Measurements from ENCODE around the gene ST6GALNAC4.

ST6GALNAC4 gene

DNA sequence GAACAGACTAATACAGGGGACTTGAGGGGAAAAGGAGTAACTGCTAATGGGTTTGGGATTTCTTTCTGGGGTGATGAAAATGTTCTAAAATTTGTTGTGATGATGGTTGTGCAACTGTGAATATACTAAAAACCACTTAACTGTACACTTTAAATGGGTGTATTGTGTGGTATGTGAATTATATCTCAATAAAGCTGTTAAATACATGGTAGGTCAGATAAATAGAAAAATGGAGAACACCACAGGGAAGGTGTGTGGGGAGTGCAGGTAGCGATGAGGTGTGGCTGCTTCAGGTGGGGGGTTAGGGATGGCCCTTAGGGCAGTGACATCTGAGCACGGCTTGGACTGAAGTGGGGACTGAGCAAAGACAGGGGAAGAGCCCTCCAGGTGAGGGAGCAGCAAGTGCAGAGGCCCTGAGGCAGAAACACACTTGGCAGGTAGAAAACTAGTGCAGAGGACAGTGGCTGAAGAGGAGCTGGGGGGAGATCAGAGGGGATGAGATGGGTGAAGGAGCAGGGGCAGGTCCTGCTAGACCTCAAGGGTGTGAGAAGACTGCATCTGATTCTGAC lies 43.1 kb upstream of the ST6GALNAC4 start:
- peak overlapping the region; percentile 86 for H4K91ac ChIP-seq (ENCODE audit: low read depth, low read length, poor library complexity)
- H3K9ac ChIP-seq (ENCODE audit: low read depth, low read length, poor library complexity): peak overlapping the region; percentile 38
- no peak overlapping the region for H3K4me3 ChIP-seq (ENCODE audit: low read length in 2 of 2)
- H2BK12ac ChIP-seq (ENCODE audit: low read length): no peak overlapping the region
- no peak overlapping the region for H2BK120ac ChIP-seq (ENCODE audit: low read depth, low read length)
- H3K18ac ChIP-seq (ENCODE audit: low read length): peak overlapping the region; percentile 90
- peaks cover 13% of the 10 kb centered on the region for H3K79me1 ChIP-seq (ENCODE audit: low read depth, low read length)
- peak overlapping the region; percentile 42 for H2BK5ac ChIP-seq (ENCODE audit: low read length)
- H3K27me3 ChIP-seq (ENCODE audit: control insufficient read depth in 3 of 3, insufficient read depth in 3 of 3, low read depth in 1 of 3, low read length in 3 of 3): no peaks in the 10 kb centered on the region
- no peak overlapping the region for H3K14ac ChIP-seq (ENCODE audit: low read length)
- H3K4me2 ChIP-seq (ENCODE audit: insufficient read depth, low read length, poor library complexity, severe bottlenecking): no peak overlapping the region
- peak overlapping the region; percentile 60 for H3K27ac ChIP-seq (replicated peaks; ENCODE audit: low read length)
- no peak overlapping the region for H3K4ac ChIP-seq (ENCODE audit: low read length)
- WGBS, 2 donors (ENCODE audit: extremely low coverage in 2 of 2, insufficient read length in 2 of 2, insufficient replicate concordance in 1 of 2): no CpG with 5 or more reads among the region's 2 CpGs
- peaks cover 5 to 17% of the 10 kb centered on the region in 2 donors for H3K4me1 ChIP-seq (ENCODE audit: control insufficient read depth in 2 of 2, insufficient read depth in 1 of 2, low read depth in 1 of 2, low read length in 2 of 2)
- DNase-seq (ENCODE audit: low spot score): no peak
- no peaks in the 10 kb centered on the region for H3K36me3 ChIP-seq (replicated peaks in 1 of 2; ENCODE audit: control insufficient read depth in 2 of 2, insufficient read depth in 2 of 2, low read length in 2 of 2)
- H4K8ac ChIP-seq (ENCODE audit: low read depth, low read length): no peak overlapping the region
- H3K23ac ChIP-seq (ENCODE audit: low read depth, low read length, poor library complexity): peak overlapping the region; percentile 34
- H2AK5ac ChIP-seq (ENCODE audit: low read depth, low read length): peak overlapping the region; percentile 71
- H2AFZ ChIP-seq (ENCODE audit: low read length): no peak overlapping the region
- H2BK15ac ChIP-seq (ENCODE audit: low read length): no peak overlapping the region
- H3K9me3 ChIP-seq (replicated peaks in 1 of 2; ENCODE audit: control insufficient read depth in 2 of 2, insufficient read depth in 1 of 2, low read depth in 1 of 2, low read length in 2 of 2): no peaks in the 10 kb centered on the region

DNA sequence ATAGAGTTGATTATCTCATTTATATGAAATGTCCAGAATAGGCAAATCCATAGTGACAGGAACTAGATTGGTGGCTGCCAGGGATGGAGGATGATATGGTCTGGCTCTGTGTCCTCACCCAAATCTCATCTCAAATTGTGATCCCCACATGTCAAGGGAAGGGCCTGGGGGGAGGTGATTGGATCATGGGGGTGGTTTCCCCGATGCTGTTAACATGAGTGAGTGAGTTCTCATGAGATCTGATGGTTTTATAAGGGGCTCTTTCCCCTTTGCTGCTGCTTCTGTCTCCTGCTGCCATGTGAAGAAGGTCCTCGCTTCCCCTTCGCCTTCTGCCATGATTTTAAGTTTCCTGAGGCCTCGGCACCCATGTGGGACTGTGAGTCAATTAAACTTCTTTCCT lies 42.6 kb upstream of the ST6GALNAC4 start:
- Histone ChIP-seq H4K8ac (ENCODE audit: low read depth, low read length) (no peak overlapping the region), H3K14ac (ENCODE audit: low read length) (no peak overlapping the region), H3K79me1 (ENCODE audit: low read depth, low read length) (peaks cover 12% of the 10 kb centered on the region), H3K36me3 (replicated peaks in 1 of 2; ENCODE audit: control insufficient read depth in 2 of 2, insufficient read depth in 2 of 2, low read length in 2 of 2) (no peaks in the 10 kb centered on the region), H2AK5ac (ENCODE audit: low read depth, low read length) (no peak overlapping the region), H2BK12ac (ENCODE audit: low read length) (no peak overlapping the region), H3K4me3 (ENCODE audit: low read length in 2 of 2) (no peak overlapping the region), H2BK120ac (ENCODE audit: low read depth, low read length) (no peak overlapping the region), H3K27ac (replicated peaks; ENCODE audit: low read length) (no peak overlapping the region), H3K4me1 (ENCODE audit: control insufficient read depth in 2 of 2, insufficient read depth in 1 of 2, low read depth in 1 of 2, low read length in 2 of 2) (peaks cover 5 to 18% of the 10 kb centered on the region in 2 donors), H3K23ac (ENCODE audit: low read depth, low read length, poor library complexity) (no peak overlapping the region), H3K4me2 (ENCODE audit: insufficient read depth, low read length, poor library complexity, severe bottlenecking) (no peak overlapping the region), H3K9ac (ENCODE audit: low read depth, low read length, poor library complexity) (no peak overlapping the region), H3K9me3 (replicated peaks in 1 of 2; ENCODE audit: control insufficient read depth in 2 of 2, insufficient read depth in 1 of 2, low read depth in 1 of 2, low read length in 2 of 2) (no peaks in the 10 kb centered on the region), H3K18ac (ENCODE audit: low read length) (no peak overlapping the region), H3K4ac (ENCODE audit: low read length) (no peak overlapping the region), H2BK15ac (ENCODE audit: low read length) (no peak overlapping the region), H4K91ac (ENCODE audit: low read depth, low read length, poor library complexity) (no peak overlapping the region), H2BK5ac (ENCODE audit: low read length) (no peak overlapping the region), H2AFZ (ENCODE audit: low read length) (no peak overlapping the region), H3K27me3 (ENCODE audit: control insufficient read depth in 3 of 3, insufficient read depth in 3 of 3, low read depth in 1 of 3, low read length in 3 of 3) (no peaks in the 10 kb centered on the region)
- WGBS, 2 donors (ENCODE audit: extremely low coverage in 2 of 2, insufficient read length in 2 of 2, insufficient replicate concordance in 1 of 2): no CpG with 5 or more reads among the region's 4 CpGs
- DNase-seq (ENCODE audit: low spot score): no peak

DNA sequence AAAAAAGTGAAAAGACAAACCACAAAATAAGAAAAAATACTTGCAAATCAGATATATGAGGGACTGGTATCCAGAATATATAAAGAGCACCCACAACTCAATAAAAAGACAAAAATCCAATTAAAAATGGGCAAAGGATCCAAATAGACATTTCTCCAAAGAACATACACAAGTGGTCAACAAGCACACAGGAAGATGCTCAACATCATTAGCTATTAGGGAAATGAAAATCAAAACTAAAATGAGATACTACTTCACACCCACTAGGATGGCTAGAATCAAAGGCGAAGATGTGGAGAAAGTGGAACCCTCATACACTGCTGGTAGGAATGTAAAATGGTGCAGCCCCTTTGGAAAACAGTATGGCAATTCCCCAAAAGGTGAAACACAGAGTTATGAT lies 41.9 kb upstream of the ST6GALNAC4 start:
- Histone ChIP-seq H3K36me3 (replicated peaks in 1 of 2; ENCODE audit: control insufficient read depth in 2 of 2, insufficient read depth in 2 of 2, low read length in 2 of 2) (no peaks in the 10 kb centered on the region), H4K91ac (ENCODE audit: low read depth, low read length, poor library complexity) (no peak overlapping the region), H3K9me3 (replicated peaks in 1 of 2; ENCODE audit: control insufficient read depth in 2 of 2, insufficient read depth in 1 of 2, low read depth in 1 of 2, low read length in 2 of 2) (no peaks in the 10 kb centered on the region), H2BK5ac (ENCODE audit: low read length) (no peak overlapping the region), H3K18ac (ENCODE audit: low read length) (no peak overlapping the region), H4K8ac (ENCODE audit: low read depth, low read length) (no peak overlapping the region), H3K27ac (replicated peaks; ENCODE audit: low read length) (no peak overlapping the region), H3K9ac (ENCODE audit: low read depth, low read length, poor library complexity) (no peak overlapping the region), H2BK12ac (ENCODE audit: low read length) (no peak overlapping the region), H2AK5ac (ENCODE audit: low read depth, low read length) (no peak overlapping the region), H3K23ac (ENCODE audit: low read depth, low read length, poor library complexity) (no peak overlapping the region), H3K27me3 (ENCODE audit: control insufficient read depth in 3 of 3, insufficient read depth in 3 of 3, low read depth in 1 of 3, low read length in 3 of 3) (no peaks in the 10 kb centered on the region), H2AFZ (ENCODE audit: low read length) (no peak overlapping the region), H3K4ac (ENCODE audit: low read length) (no peak overlapping the region), H3K79me1 (ENCODE audit: low read depth, low read length) (peaks cover 12% of the 10 kb centered on the region), H3K4me2 (ENCODE audit: insufficient read depth, low read length, poor library complexity, severe bottlenecking) (no peak overlapping the region), H2BK15ac (ENCODE audit: low read length) (no peak overlapping the region), H2BK120ac (ENCODE audit: low read depth, low read length) (no peak overlapping the region), H3K4me3 (ENCODE audit: low read length in 2 of 2) (no peak overlapping the region), H3K4me1 (ENCODE audit: control insufficient read depth in 2 of 2, insufficient read depth in 1 of 2, low read depth in 1 of 2, low read length in 2 of 2) (peaks cover 5 to 18% of the 10 kb centered on the region in 2 donors), H3K14ac (ENCODE audit: low read length) (no peak overlapping the region)
- WGBS, 2 donors (ENCODE audit: extremely low coverage in 2 of 2, insufficient read length in 2 of 2, insufficient replicate concordance in 1 of 2): no CpG with 5 or more reads among the region's 1 CpG
- no peak for DNase-seq (ENCODE audit: low spot score)

DNA sequence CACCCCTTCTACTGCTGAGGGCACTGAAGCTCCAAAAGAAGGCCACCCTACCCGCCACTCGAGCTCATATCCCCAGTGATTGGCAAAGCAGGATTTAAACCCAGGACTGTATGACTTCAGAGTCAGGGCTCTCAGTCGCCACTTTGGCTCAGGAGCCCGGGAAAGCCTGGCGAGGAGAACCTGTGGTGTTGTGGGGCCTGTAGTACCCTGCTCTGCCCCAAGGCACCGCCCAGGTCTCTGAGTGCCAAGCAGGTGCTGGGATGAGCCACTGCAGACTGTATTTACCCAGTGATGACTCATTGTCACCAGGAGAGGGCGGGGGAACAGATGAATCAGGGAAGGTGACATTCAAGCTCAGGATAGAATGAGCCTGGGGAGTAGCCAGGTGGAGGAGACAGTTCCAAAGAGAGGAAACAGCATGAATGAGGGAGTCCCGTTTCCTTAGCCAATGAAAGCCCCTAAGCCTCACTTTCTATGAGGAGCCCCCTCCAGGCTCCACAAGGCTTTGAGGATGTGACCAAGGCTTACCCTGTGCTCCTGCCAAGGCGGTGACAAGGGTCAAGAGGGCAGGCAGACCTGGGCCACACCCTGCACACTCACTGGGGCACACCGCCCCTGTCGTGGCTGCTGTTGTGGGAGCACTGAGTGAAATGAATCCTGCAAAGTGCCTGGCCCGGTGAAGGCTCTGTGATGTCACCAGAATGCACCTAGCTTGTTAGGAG lies 38.6 kb upstream of the ST6GALNAC4 start:
- H3K9ac ChIP-seq (ENCODE audit: low read depth, low read length, poor library complexity): no peak overlapping the region
- H2BK15ac ChIP-seq (ENCODE audit: low read length): peak overlapping the region; percentile 37
- no peak overlapping the region for H3K4ac ChIP-seq (ENCODE audit: low read length)
- no peak for DNase-seq (ENCODE audit: low spot score)
- H2AFZ ChIP-seq (ENCODE audit: low read length): no peak overlapping the region
- no peak overlapping the region for H4K91ac ChIP-seq (ENCODE audit: low read depth, low read length, poor library complexity)
- no peak overlapping the region for H3K4me2 ChIP-seq (ENCODE audit: insufficient read depth, low read length, poor library complexity, severe bottlenecking)
- H3K23ac ChIP-seq (ENCODE audit: low read depth, low read length, poor library complexity): peak overlapping the region; percentile 19
- no CpG with 5 or more reads among the region's 12 CpGs for WGBS, 2 donors (ENCODE audit: extremely low coverage in 2 of 2, insufficient read length in 2 of 2, insufficient replicate concordance in 1 of 2)
- H3K4me1 ChIP-seq (ENCODE audit: control insufficient read depth in 2 of 2, insufficient read depth in 1 of 2, low read depth in 1 of 2, low read length in 2 of 2): peaks cover 13 to 19% of the 10 kb centered on the region in 2 donors
- no peaks in the 10 kb centered on the region for H3K9me3 ChIP-seq (replicated peaks in 1 of 2; ENCODE audit: control insufficient read depth in 2 of 2, insufficient read depth in 1 of 2, low read depth in 1 of 2, low read length in 2 of 2)
- H2BK120ac ChIP-seq (ENCODE audit: low read depth, low read length): no peak overlapping the region
- H3K18ac ChIP-seq (ENCODE audit: low read length): peak overlapping the region; percentile 46
- H3K79me1 ChIP-seq (ENCODE audit: low read depth, low read length): peaks cover 10% of the 10 kb centered on the region
- H2BK5ac ChIP-seq (ENCODE audit: low read length): no peak overlapping the region
- H3K14ac ChIP-seq (ENCODE audit: low read length): peak overlapping the region; percentile 33
- H3K36me3 ChIP-seq (replicated peaks in 1 of 2; ENCODE audit: control insufficient read depth in 2 of 2, insufficient read depth in 2 of 2, low read length in 2 of 2): no peaks in the 10 kb centered on the region
- H4K8ac ChIP-seq (ENCODE audit: low read depth, low read length): no peak overlapping the region
- H3K27me3 ChIP-seq (ENCODE audit: control insufficient read depth in 3 of 3, insufficient read depth in 3 of 3, low read depth in 1 of 3, low read length in 3 of 3): no peaks in the 10 kb centered on the region
- H3K4me3 ChIP-seq (ENCODE audit: low read length in 2 of 2): no peak overlapping the region
- H2AK5ac ChIP-seq (ENCODE audit: low read depth, low read length): no peak overlapping the region
- H2BK12ac ChIP-seq (ENCODE audit: low read length): no peak overlapping the region
- no peak overlapping the region for H3K27ac ChIP-seq (replicated peaks; ENCODE audit: low read length)
